ENCODE results near the gene HCAR3.

The HCAR3 gene

DNA sequence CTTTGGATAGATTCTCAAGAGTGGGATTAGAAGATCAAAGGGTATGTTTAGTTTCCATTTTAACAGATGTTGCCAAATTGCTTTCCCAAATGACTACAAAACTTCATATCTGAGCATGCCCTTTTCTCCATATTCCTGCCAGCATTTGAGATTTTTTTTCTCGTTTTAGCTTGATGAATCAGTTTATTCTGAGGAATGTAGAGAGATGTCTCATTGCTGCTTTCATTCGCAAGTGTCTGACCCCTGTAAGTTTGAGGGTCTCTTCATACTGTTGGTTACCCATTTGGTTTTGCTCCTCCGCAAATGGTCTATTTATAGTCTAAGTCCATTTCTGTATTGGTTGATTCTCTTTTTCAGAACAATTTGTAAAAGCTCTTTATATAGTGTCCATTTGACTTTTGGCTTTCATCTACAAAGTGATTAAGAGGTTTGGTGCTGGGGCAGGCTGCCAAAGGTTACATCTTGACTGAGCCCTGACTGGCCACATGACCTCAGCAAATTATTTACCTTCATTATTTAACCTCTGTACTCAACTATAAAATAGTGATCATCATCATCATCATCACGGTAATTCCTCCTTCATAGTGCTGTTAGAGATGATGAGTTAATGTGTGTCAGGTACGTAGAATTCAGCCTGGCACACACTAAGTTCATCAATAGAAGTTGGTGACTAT, 47.1 kb downstream of the HCAR3 start:
- DNase-seq (ENCODE audit: low read depth in 2 of 2) = no peak

DNA sequence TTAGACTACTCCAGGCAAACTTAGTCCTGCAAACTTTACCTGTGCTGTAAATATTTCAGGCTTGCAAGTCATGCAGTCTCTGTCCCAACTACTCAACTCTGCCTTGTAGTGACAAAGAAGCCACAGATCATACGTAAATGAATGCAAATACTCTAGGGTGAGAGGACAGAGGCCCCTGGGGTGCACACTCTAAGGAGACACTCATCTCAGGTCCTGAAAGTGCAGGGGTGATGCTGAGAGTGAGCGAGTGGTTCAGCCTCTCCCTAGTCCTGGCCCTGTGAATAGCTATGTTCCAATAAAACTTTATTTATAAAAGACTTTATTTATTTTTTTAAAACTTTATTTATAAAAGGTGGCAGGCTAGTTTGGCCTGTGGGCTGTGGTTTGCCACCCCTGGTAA, 48.3 kb downstream of the HCAR3 start:
- DNase-seq (ENCODE audit: low read depth in 2 of 2) = no peak

DNA sequence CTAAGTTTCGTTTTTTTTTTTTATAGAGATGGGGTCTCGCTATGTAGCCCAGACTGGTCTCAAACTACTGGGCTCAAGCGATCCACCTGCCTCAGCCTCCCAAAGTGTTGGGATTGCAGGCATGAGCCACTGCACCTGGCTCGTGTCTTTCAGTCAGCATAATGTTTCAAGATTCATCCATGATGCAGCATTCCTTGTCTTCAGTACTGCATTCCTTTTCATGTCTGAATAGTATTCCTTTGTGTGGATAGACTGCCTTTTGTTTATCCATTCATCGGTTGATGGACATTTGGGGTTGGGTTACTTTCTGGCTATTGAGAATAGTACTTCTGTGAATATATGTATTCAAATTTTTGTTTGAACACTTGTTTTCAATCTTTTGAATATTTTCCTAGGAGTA, 50.9 kb downstream of the HCAR3 start:
- no peak for DNase-seq (ENCODE audit: low read depth in 2 of 2)

DNA sequence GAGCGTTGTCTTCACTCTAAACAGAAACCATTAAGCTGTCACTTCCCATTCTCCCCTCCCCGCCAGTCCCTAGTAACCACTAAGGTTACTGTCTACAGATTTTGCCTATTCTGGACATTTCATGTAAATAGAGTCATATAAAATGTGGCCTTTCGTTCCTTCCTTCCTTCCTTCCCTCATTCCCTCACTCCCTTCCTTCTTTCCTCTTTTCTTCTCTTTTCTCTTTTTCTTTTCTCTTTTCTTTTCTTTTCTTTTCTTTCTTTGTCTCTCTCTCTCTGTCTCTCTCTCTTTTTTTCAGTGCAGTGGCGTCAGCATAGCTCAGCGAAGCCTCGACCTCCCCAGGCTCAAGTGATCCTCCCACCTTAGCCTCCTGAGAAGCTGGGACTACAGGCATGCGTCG, 51.3 kb downstream of the HCAR3 start:
- no peak for DNase-seq (ENCODE audit: low read depth in 2 of 2)
